HepG2 (cell line): Measurements from ENCODE around the gene LRRC8E. TPM values are rescaled to one million over a fixed set of nuclear protein-coding genes. Genes with fewer than 3 reads are reported as not detected.

Source experiments
- AGO2 ChIP-seq: fragments of 200-400 bp; formaldehyde crosslinking; optimal IDR thresholded peaks from 2 replicates; pipeline ENCODE3; 2017; ENCODE audit warnings: mild to moderate bottlenecking, low read depth, low read length, moderate library complexity
- CCDC6 ChIP-seq: sonication (generic); formaldehyde crosslinking; IDR thresholded peaks from 2 replicates; pipeline ENCODE4 v1.8.1; 2022; ENCODE audit warnings: mild to moderate bottlenecking, missing genetic modification reagents, moderate library complexity
- CEBPG ChIP-seq: IDR thresholded peaks from 2 replicates; pipeline ENCODE4 v1.6.1; 2016
- FOSL2 ChIP-seq: sonication (generic); formaldehyde crosslinking; IDR thresholded peaks from 2 replicates; pipeline ENCODE4 v1.4.0; 2020; ENCODE audit warnings: missing genetic modification reagents
- MLLT10 ChIP-seq: sonication (generic); formaldehyde crosslinking; IDR thresholded peaks from 2 replicates; pipeline ENCODE4 v1.4.0; 2020; ENCODE audit warnings: missing genetic modification reagents
- PHF8 ChIP-seq: sonication (generic); formaldehyde crosslinking; IDR thresholded peaks from 2 replicates; pipeline ENCODE4 v1.5.0; 2020; ENCODE audit warnings: missing genetic modification reagents
- SIX1 ChIP-seq: sonication (generic); formaldehyde crosslinking; IDR thresholded peaks from 2 replicates; pipeline ENCODE4 v1.4.0; 2020; ENCODE audit warnings: missing genetic modification reagents, borderline replicate concordance
- TGIF2 ChIP-seq: IDR thresholded peaks from 2 replicates; pipeline ENCODE4 v1.6.1; 2016; ENCODE audit warnings: control low read depth, missing compliant biosample characterization
- THAP11 ChIP-seq: IDR thresholded peaks from 2 replicates; pipeline ENCODE4 v1.6.1; 2016; ENCODE audit warnings: missing biosample characterization, missing genetic modification reagents
- YEATS2 ChIP-seq: sonication (generic); formaldehyde crosslinking; IDR thresholded peaks from 2 replicates; pipeline ENCODE4 v1.4.0; 2020; ENCODE audit warnings: missing genetic modification reagents, borderline replicate concordance
- ZBTB7B ChIP-seq: sonication (generic); formaldehyde crosslinking; IDR thresholded peaks from 2 replicates; pipeline ENCODE4 v1.4.0; 2020; ENCODE audit warnings: missing genetic modification reagents
- ZC3H13 ChIP-seq: sonication (generic); formaldehyde crosslinking; IDR thresholded peaks from 2 replicates; pipeline ENCODE4 v1.8.1; 2023; ENCODE audit warnings: mild to moderate bottlenecking, missing genetic modification reagents, moderate library complexity
- ZZZ3 ChIP-seq: sonication (generic); formaldehyde crosslinking; IDR thresholded peaks from 2 replicates; pipeline ENCODE4 v1.4.0; 2020; ENCODE audit warnings: missing genetic modification reagents, mild to moderate bottlenecking, borderline replicate concordance
- polyA plus RNA-seq, 8 experiments: library from polyadenylated mRNA; depleted of rRNA in 3 of 8; stranded (reverse) in 7 of 8; unstranded in 1 of 8; fragments of >200 nt; fragmentation: Illumina TruSeq in 4 of 8; extraction: Trizol in 4 of 8; gene quantifications; 2 replicates each; pipeline versions ENCODE4 v1.2.1 to v1.2.3, GENCODE V29; 2011 to 2016; ENCODE audit warnings: low read depth in 4 of 8, missing spikeins in 1 of 8, mixed read lengths in 1 of 8; ENCODE audit not compliant: insufficient read depth in 1 of 8
- total RNA-seq, 5 experiments: library from RNA; depleted of rRNA; stranded (reverse); fragments of >200 nt; fragmentation: Illumina TruSeq; extraction: Trizol; gene quantifications; 2 replicates each; pipeline ENCODE4 v1.2.3, GENCODE V29; 2016; ENCODE audit warnings: low read depth in 1 of 5
- TF ChIP-seq, protein P1 (sequence below): sonication (generic); formaldehyde crosslinking; IDR thresholded peaks from 2 replicates; pipeline ENCODE4 v1.4.0; 2020; ENCODE audit warnings: missing genetic modification reagents, borderline replicate concordance
- TF ChIP-seq, protein P2 (sequence below): sonication (generic); formaldehyde crosslinking; IDR thresholded peaks from 2 replicates; pipeline ENCODE4 v1.4.0; 2020; ENCODE audit warnings: missing genetic modification reagents
- TF ChIP-seq, protein P3 (sequence below), 2 experiments: sonication (generic) in 1 of 2; formaldehyde crosslinking in 1 of 2; IDR thresholded peaks; 2 replicates each; pipeline versions ENCODE4 v1.4.0 to v1.6.1; 2016 to 2020; ENCODE audit warnings: borderline replicate concordance in 1 of 2, low read depth in 1 of 2, mild to moderate bottlenecking in 1 of 2, missing genetic modification reagents in 1 of 2
- TF ChIP-seq, protein P4 (sequence below): IDR thresholded peaks from 2 replicates; pipeline ENCODE4 v1.6.1; 2016; ENCODE audit warnings: control low read depth

Gene LRRC8E
- total and polyA plus RNA-seq, 2 of the 13 experiments (the other 11 are each of a cell fraction or from before 2014, with no cell fraction given), result 8.0 to 10.3 TPM

DNA sequence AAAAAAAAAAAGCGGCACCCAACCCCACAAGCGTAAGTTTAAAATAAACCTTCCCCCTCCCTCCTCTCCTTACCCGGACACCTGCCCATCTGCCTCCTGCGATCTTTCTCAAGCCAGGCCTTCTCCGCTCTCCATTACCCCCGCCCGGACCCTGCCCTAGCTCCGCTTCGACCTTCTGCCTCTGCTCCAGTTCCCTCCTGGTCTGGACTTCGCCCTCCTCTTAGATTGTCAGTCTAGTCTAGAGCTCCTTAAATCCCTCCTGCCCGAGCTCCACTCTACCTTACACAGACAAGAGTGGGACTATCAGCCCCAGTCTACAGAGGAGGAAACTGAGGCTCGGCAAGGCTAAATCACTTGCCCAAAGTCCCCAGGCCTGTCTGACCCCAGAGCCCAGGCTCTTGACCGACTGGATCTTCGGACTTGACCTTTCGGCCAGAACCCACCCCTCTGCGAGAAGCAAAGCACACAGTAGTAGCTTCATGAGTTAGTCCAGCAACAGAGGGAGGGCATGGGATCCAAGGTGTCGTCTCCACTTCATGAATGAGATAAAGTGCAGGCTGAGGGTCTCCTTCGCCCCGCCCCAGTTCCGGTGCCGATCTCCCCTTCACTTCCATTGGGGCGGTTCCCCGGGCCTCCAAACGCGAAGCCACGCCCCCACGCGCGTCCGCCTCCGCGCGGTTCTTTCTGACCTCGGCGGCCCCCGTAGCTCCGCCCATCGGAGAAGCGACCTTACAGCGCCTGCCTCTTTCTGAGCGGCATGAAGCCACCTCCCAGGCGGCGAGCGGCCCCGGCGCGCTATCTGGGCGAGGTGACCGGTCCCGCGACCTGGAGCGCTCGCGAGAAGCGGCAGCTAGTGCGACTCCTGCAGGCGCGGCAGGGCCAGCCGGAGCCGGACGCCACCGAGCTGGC, 31.6 kb downstream of the LRRC8E start, which contains the start of gene SNAPC2 (continued):
- TF ChIP-seq, protein P1, sequence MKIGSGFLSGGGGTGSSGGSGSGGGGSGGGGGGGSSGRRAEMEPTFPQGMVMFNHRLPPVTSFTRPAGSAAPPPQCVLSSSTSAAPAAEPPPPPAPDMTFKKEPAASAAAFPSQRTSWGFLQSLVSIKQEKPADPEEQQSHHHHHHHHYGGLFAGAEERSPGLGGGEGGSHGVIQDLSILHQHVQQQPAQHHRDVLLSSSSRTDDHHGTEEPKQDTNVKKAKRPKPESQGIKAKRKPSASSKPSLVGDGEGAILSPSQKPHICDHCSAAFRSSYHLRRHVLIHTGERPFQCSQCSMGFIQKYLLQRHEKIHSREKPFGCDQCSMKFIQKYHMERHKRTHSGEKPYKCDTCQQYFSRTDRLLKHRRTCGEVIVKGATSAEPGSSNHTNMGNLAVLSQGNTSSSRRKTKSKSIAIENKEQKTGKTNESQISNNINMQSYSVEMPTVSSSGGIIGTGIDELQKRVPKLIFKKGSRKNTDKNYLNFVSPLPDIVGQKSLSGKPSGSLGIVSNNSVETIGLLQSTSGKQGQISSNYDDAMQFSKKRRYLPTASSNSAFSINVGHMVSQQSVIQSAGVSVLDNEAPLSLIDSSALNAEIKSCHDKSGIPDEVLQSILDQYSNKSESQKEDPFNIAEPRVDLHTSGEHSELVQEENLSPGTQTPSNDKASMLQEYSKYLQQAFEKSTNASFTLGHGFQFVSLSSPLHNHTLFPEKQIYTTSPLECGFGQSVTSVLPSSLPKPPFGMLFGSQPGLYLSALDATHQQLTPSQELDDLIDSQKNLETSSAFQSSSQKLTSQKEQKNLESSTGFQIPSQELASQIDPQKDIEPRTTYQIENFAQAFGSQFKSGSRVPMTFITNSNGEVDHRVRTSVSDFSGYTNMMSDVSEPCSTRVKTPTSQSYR, result no peak; the same call in 1 of the 2 replicates
- TF ChIP-seq SIX1 (CRISPR knock-in tag), result peak; percentile 58; the same call in 1 of the 2 replicates
- TF ChIP-seq YEATS2 (CRISPR knock-in tag), result peak; percentile 85
- no peak; the same call in 1 of the 2 replicates for TF ChIP-seq CEBPG (CRISPR knock-in tag)
- peak; percentile 87 for TF ChIP-seq CCDC6 (CRISPR knock-in tag)
- peak; percentile 73; the same call in 1 of the 2 replicates for TF ChIP-seq ZC3H13 (CRISPR knock-in tag)
- peak; percentile 95 for TF ChIP-seq ZBTB7B (CRISPR knock-in tag)
- peak; percentile 71 for TF ChIP-seq AGO2
- TF ChIP-seq TGIF2 (CRISPR knock-in tag), result 0 out of 2 replicates have a peak, but pooled peaks have one; percentile 31
- TF ChIP-seq, protein P2, sequence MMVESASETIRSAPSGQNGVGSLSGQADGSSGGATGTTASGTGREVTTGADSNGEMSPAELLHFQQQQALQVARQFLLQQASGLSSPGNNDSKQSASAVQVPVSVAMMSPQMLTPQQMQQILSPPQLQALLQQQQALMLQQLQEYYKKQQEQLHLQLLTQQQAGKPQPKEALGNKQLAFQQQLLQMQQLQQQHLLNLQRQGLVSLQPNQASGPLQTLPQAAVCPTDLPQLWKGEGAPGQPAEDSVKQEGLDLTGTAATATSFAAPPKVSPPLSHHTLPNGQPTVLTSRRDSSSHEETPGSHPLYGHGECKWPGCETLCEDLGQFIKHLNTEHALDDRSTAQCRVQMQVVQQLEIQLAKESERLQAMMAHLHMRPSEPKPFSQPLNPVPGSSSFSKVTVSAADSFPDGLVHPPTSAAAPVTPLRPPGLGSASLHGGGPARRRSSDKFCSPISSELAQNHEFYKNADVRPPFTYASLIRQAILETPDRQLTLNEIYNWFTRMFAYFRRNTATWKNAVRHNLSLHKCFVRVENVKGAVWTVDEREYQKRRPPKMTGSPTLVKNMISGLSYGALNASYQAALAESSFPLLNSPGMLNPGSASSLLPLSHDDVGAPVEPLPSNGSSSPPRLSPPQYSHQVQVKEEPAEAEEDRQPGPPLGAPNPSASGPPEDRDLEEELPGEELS (CRISPR knock-in tag), result peak; percentile 45; the same call in 1 of the 2 replicates
- no peak for TF ChIP-seq MLLT10 (CRISPR knock-in tag)
- TF ChIP-seq, protein P3, sequence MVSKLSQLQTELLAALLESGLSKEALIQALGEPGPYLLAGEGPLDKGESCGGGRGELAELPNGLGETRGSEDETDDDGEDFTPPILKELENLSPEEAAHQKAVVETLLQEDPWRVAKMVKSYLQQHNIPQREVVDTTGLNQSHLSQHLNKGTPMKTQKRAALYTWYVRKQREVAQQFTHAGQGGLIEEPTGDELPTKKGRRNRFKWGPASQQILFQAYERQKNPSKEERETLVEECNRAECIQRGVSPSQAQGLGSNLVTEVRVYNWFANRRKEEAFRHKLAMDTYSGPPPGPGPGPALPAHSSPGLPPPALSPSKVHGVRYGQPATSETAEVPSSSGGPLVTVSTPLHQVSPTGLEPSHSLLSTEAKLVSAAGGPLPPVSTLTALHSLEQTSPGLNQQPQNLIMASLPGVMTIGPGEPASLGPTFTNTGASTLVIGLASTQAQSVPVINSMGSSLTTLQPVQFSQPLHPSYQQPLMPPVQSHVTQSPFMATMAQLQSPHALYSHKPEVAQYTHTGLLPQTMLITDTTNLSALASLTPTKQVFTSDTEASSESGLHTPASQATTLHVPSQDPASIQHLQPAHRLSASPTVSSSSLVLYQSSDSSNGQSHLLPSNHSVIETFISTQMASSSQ (IDR thresholded peaks at IDR 0.05; ENCODE audit: low read depth), result no peak
- TF ChIP-seq, protein P3 (CRISPR knock-in tag; IDR thresholded peaks at IDR 0.05; ENCODE audit: borderline replicate concordance), result peak; percentile 49; the same call in 1 of the 2 replicates
- TF ChIP-seq PHF8 (CRISPR knock-in tag), result peak; percentile 78
- TF ChIP-seq ZZZ3 (CRISPR knock-in tag), result peak; percentile 44; the same call in 1 of the 2 replicates
- peak; percentile 11; the same call in 1 of the 2 replicates for TF ChIP-seq FOSL2
- TF ChIP-seq, protein P4, sequence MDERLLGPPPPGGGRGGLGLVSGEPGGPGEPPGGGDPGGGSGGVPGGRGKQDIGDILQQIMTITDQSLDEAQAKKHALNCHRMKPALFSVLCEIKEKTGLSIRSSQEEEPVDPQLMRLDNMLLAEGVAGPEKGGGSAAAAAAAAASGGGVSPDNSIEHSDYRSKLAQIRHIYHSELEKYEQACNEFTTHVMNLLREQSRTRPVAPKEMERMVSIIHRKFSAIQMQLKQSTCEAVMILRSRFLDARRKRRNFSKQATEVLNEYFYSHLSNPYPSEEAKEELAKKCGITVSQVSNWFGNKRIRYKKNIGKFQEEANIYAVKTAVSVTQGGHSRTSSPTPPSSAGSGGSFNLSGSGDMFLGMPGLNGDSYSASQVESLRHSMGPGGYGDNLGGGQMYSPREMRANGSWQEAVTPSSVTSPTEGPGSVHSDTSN, result no peak
- TF ChIP-seq THAP11 (CRISPR knock-in tag), result peak; percentile 90
